Right atrium auricular region (tissue), 2 donors: ENCODE results near the gene GTF2F2. TPM values are rescaled to one million over a fixed set of nuclear protein-coding genes. Genes with fewer than 3 reads are reported as not detected.

Source experiments
- DNase-seq: peaks from one replicate; pipeline ENCODE4 v3.0.0-alpha.2; 2019; ENCODE audit warnings: low spot score
- H3K27ac ChIP-seq, 2 donors: fragments of 200-600 bp; sonication (generic); 1 replicate in 1 of 2; 2 replicates in 1 of 2; pipeline ENCODE4 v1.5.1; 2016 to 2019
- H3K27me3 ChIP-seq, 2 donors: fragments of 200-600 bp; sonication (generic); one replicate each; pipeline versions ENCODE4 v1.5.1 to v1.6.0; 2017 to 2019
- H3K36me3 ChIP-seq: fragments of 200-600 bp; sonication (generic); one replicate; pipeline ENCODE4 v1.5.1; 2016
- H3K4me1 ChIP-seq, 2 donors: fragments of 200-600 bp; sonication (generic); one replicate each; pipeline versions ENCODE4 v1.5.1 to v1.6.0; 2017 to 2019
- H3K4me3 ChIP-seq, 2 donors: fragments of 200-600 bp; sonication (generic); 1 replicate in 1 of 2; 2 replicates in 1 of 2; pipeline ENCODE4 v1.5.1; 2017 to 2019; ENCODE audit warnings: mild to moderate bottlenecking in 1 of 2, moderate library complexity in 1 of 2
- H3K9me3 ChIP-seq, 2 donors: fragments of 200-600 bp; sonication (generic); one replicate each; pipeline ENCODE4 v1.5.1; 2019
- CTCF ChIP-seq, 2 donors: fragments of 200-600 bp; sonication (generic); IDR thresholded peaks; one replicate each; pipeline ENCODE4 v1.5.1; 2019; ENCODE audit warnings: antibody characterized with exemption in 2 of 2
- total RNA-seq, 2 donors: library from RNA; depleted of rRNA; stranded (reverse); fragments of >200 nt; gene quantifications; one replicate each; pipeline ENCODE4 v1.1.0, GENCODE V29; 2016

Gene GTF2F2
- total RNA-seq, 2 donors from 2014 or later, result 9.4 to 23.3 TPM

- H3K4me1 ChIP-seq, result no peaks in the 10 kb centered on the region
- no peak overlapping the region for H3K4me3 ChIP-seq
- H3K27me3 ChIP-seq, result no peaks in the 10 kb centered on the region
- no peaks in the 10 kb centered on the region for H3K36me3 ChIP-seq
- no peak for TF ChIP-seq CTCF (IDR thresholded peaks at IDR 0.05)
- H3K27ac ChIP-seq, result no peak overlapping the region
- H3K9me3 ChIP-seq, result no peaks in the 10 kb centered on the region
- DNase-seq, result no peak
Measured at GRCh38 chr13:45132369-45133064, 12.2 kb downstream of the GTF2F2 start.

- Histone ChIP-seq H3K27me3 (no peaks in the 10 kb centered on the region), H3K27ac (no peak overlapping the region), H3K4me1 (no peaks in the 10 kb centered on the region), H3K9me3 (no peaks in the 10 kb centered on the region), H3K4me3 (no peak overlapping the region), H3K36me3 (peaks cover 3% of the 10 kb centered on the region)
- no peak for TF ChIP-seq CTCF (IDR thresholded peaks at IDR 0.05)
- DNase-seq, result no peak
Measured at GRCh38 chr13:45133396-45134118, 13.2 kb downstream of the GTF2F2 start.

GRCh38 chr13:45136741-45137504 lies 16.6 kb downstream of the GTF2F2 start:
- no peaks in the 10 kb centered on the region for H3K4me1 ChIP-seq
- TF ChIP-seq CTCF (IDR thresholded peaks at IDR 0.05), result no peak
- no peaks in the 10 kb centered on the region for H3K27me3 ChIP-seq
- no peak for DNase-seq
- no peaks in the 10 kb centered on the region for H3K9me3 ChIP-seq
- no peak overlapping the region for H3K4me3 ChIP-seq
- no peak overlapping the region for H3K27ac ChIP-seq
- H3K36me3 ChIP-seq, result peaks cover 8% of the 10 kb centered on the region

- no peak for TF ChIP-seq CTCF (IDR thresholded peaks at IDR 0.05)
Measured at GRCh38 chr13:45137526-45137925, 17.2 kb downstream of the GTF2F2 start.

GRCh38 chr13:45138282-45138681 lies 18.0 kb downstream of the GTF2F2 start:
- DNase-seq, result no peak
- H3K4me3 ChIP-seq, result no peak overlapping the region
- peaks cover 8% of the 10 kb centered on the region for H3K36me3 ChIP-seq
- peaks cover 0 to 5% of the 10 kb centered on the region in 2 donors for H3K4me1 ChIP-seq
- H3K27me3 ChIP-seq, result no peaks in the 10 kb centered on the region
- TF ChIP-seq CTCF (IDR thresholded peaks at IDR 0.05), result no peak
- no peaks in the 10 kb centered on the region for H3K9me3 ChIP-seq
- no peak overlapping the region for H3K27ac ChIP-seq

More at GRCh38 chr13:45137526-45137925, 17.2 kb downstream of the GTF2F2 start:
- Histone ChIP-seq H3K9me3 (no peaks in the 10 kb centered on the region), H3K4me1 (peaks cover 0 to 2% of the 10 kb centered on the region in 2 donors), H3K4me3 (no peak overlapping the region), H3K36me3 (peaks cover 8% of the 10 kb centered on the region), H3K27me3 (no peaks in the 10 kb centered on the region), H3K27ac (no peak overlapping the region)
- no peak for DNase-seq
